ENCODE results near the gene EIPR1.

EIPR1 gene

GRCh38 chr2:3297523-3297922 is 80.1 kb downstream of the EIPR1 start:
- TF ChIP-seq ESRRG (CRISPR knock-in tag; IDR thresholded peaks at IDR 0.05) (no peak), TSHZ2 (CRISPR knock-in tag; IDR thresholded peaks at IDR 0.05) (no peak), BACH2 (CRISPR knock-in tag; IDR thresholded peaks at IDR 0.05; ENCODE audit: borderline replicate concordance) (no peak), CREB5 (CRISPR knock-in tag; IDR thresholded peaks at IDR 0.05; ENCODE audit: low read depth) (no peak), ZNF565 (CRISPR knock-in tag; conservative IDR thresholded peaks at IDR 0.05; ENCODE audit: low read depth) (no peak), POU6F1 (CRISPR knock-in tag; IDR thresholded peaks at IDR 0.05; ENCODE audit: borderline replicate concordance, low read depth) (no peak), OSR1 (CRISPR knock-in tag; IDR thresholded peaks at IDR 0.05) (no peak), ISL1 (CRISPR knock-in tag; IDR thresholded peaks at IDR 0.05) (no peak)
- no peak for ATAC-seq

- TF ChIP-seq CSRNP3 (CRISPR knock-in tag; IDR thresholded peaks at IDR 0.05) (no peak), ZC3H10 (CRISPR knock-in tag; IDR thresholded peaks at IDR 0.05) (no peak), ZFP3 (CRISPR knock-in tag; IDR thresholded peaks at IDR 0.05) (no peak), OSR1 (CRISPR knock-in tag; IDR thresholded peaks at IDR 0.05) (no peak), ZFP30 (CRISPR knock-in tag; IDR thresholded peaks at IDR 0.05) (no peak), ARNTL (CRISPR knock-in tag; IDR thresholded peaks at IDR 0.05; ENCODE audit: borderline replicate concordance, low read depth) (no peak), PPARA (CRISPR knock-in tag; IDR thresholded peaks at IDR 0.05; ENCODE audit: borderline replicate concordance) (no peak), GLIS3 (CRISPR knock-in tag; IDR thresholded peaks at IDR 0.05) (no peak), TOX (CRISPR knock-in tag; IDR thresholded peaks at IDR 0.05; ENCODE audit: borderline replicate concordance) (no peak), PATZ1 (CRISPR knock-in tag; IDR thresholded peaks at IDR 0.05; ENCODE audit: borderline replicate concordance) (no peak), SNAI2 (CRISPR knock-in tag; IDR thresholded peaks at IDR 0.05) (no peak), BACH2 (CRISPR knock-in tag; IDR thresholded peaks at IDR 0.05; ENCODE audit: borderline replicate concordance) (no peak), POU6F1 (CRISPR knock-in tag; IDR thresholded peaks at IDR 0.05; ENCODE audit: borderline replicate concordance, low read depth) (no peak), ZNF565 (CRISPR knock-in tag; conservative IDR thresholded peaks at IDR 0.05; ENCODE audit: low read depth) (no peak)
- no peak for ATAC-seq
These were observed 81.2 kb downstream of the EIPR1 start for GRCh38 chr2:3296182-3296972.
